NT2/D1 (cell line): ENCODE measurements around the gene CYP2B6.

ENCODE experiments used
- SUZ12 ChIP-seq: IDR thresholded peaks from 2 replicates; pipeline ENCODE4 v1.6.1; 2011; ENCODE audit not compliant: insufficient read length, insufficient read depth; ENCODE audit errors: extremely low read depth
- YY1 ChIP-seq: IDR thresholded peaks from 2 replicates; pipeline ENCODE4 v1.6.1; 2011; ENCODE audit not compliant: insufficient read length, insufficient read depth
- ZNF274 ChIP-seq: IDR thresholded peaks from 2 replicates; pipeline ENCODE4 v1.6.1; 2011; ENCODE audit warnings: mild to moderate bottlenecking, low read depth, low read length

DNA sequence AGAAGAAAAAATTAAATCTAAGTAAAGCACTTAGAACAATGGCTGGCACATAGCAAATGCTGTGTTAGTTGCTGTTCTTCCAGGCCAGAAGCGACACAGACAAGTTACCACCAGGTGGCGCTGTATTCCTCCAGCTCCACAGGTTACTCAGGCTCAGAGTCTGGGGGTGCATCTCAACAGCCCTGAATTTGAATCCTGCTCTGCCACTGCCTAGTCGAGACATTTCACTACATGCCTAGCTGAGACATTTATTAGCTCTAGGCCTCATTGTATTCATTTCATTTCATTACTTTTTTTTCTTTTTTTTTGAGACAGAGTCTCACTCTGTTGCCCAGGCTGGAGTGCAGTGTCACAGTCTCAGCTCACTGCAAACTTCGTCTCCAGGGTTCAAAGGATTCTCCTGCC, 16.4 kb upstream of the CYP2B6 start:
- no peak for TF ChIP-seq YY1
- TF ChIP-seq SUZ12, result no peak
- TF ChIP-seq ZNF274, result no peak
